GM19395 (cell line): ENCODE data around the gene ZNF563.

Experiments used
- ATAC-seq: cut with Tn5 transposase; IDR thresholded peaks from one replicate; pipeline ENCODE4 v1.9.1; 2021; ENCODE audit warnings: mild to moderate bottlenecking, moderate library complexity; ENCODE audit not compliant: unreplicated experiment

The ZNF563 gene

GRCh38 chr19:12295191-12295590, 38.2 kb downstream of the ZNF563 start:
- peak; percentile 25 for ATAC-seq

GRCh38 chr19:12294249-12295158, 38.9 kb downstream of the ZNF563 start, which contains the start of gene ZNF44:
TSS of gene ZNF44 (minus strand) at chr19:12294883. CDS start at chr19:12294694, 189 bp downstream.
- peak; percentile 92 for ATAC-seq

GRCh38 chr19:12293777-12294248, 39.6 kb downstream of the ZNF563 start:
- peak; percentile 56 for ATAC-seq

- no peak for ATAC-seq
These were observed 43.7 kb downstream of the ZNF563 start for GRCh38 chr19:12289790-12290065.

- no peak for ATAC-seq
These were observed 45.4 kb downstream of the ZNF563 start for GRCh38 chr19:12287958-12288500.

GRCh38 chr19:12284631-12285030, 48.8 kb downstream of the ZNF563 start:
- no peak for ATAC-seq

- ATAC-seq, result no peak
These were observed 49.2 kb downstream of the ZNF563 start for GRCh38 chr19:12284226-12284625.

GRCh38 chr19:12278713-12279112, 54.7 kb downstream of the ZNF563 start:
- ATAC-seq, result no peak

GRCh38 chr19:12272980-12273901, 60.2 kb downstream of the ZNF563 start:
- no peak for ATAC-seq

GRCh38 chr19:12272386-12272785, 61.0 kb downstream of the ZNF563 start:
- ATAC-seq, result no peak

GRCh38 chr19:12270854-12271253, 62.6 kb downstream of the ZNF563 start:
- ATAC-seq, result no peak
